VCaP (cell line): ENCODE measurements around the gene PCNX1.

Source experiments
- H3K27ac ChIP-seq: fragments of 450-650 bp; 2 replicates; pipeline ENCODE4 v1.5.1; 2017
- TF ChIP-seq, protein P1 (sequence below): fragments of 450-650 bp; conservative IDR thresholded peaks from 2 replicates; pipeline ENCODE4 v1.5.1; 2017; ENCODE audit warnings: mild to moderate bottlenecking, moderate library complexity

PCNX1 gene

DNA sequence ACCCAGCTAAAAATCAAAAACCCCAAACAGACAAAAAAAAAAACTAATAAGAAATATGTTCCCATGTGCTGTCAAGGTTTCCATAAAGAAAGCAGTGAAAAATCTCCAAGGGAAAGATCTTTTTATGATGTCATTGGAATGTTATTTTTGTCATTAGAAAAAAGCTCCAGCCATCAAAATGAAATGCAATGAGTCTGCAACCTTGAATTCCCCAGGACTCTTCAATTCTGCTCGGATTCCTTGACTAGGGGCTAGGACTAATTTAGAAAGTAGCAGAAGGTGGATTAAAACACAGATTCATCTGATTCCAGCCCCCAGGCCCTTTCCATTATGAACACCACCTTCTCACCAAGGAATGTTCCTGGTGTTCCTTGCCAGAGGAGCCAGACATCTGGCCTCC, 6.0 kb upstream of the PCNX1 start:
- H3K27ac ChIP-seq = no peak overlapping the region
- TF ChIP-seq, protein P1, sequence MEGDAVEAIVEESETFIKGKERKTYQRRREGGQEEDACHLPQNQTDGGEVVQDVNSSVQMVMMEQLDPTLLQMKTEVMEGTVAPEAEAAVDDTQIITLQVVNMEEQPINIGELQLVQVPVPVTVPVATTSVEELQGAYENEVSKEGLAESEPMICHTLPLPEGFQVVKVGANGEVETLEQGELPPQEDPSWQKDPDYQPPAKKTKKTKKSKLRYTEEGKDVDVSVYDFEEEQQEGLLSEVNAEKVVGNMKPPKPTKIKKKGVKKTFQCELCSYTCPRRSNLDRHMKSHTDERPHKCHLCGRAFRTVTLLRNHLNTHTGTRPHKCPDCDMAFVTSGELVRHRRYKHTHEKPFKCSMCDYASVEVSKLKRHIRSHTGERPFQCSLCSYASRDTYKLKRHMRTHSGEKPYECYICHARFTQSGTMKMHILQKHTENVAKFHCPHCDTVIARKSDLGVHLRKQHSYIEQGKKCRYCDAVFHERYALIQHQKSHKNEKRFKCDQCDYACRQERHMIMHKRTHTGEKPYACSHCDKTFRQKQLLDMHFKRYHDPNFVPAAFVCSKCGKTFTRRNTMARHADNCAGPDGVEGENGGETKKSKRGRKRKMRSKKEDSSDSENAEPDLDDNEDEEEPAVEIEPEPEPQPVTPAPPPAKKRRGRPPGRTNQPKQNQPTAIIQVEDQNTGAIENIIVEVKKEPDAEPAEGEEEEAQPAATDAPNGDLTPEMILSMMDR = no peak

DNA sequence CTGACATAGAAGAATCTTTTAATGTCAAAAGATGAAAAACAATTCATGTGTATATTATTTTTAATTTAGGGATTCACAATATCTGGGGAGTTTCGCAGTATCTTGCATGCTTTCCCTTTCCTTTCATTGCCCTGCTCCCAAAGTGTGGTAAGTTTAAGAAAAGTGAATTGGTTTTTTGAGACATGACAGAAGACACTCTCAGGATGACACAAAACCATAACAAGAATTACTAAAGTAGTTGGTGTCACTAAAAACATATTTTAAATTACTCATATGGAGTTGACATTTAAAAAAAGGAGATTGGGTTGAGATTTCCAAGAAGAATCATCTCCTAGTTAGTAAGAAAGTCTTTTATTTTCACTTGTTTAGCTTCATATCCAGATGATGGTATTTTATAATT, 5.1 kb upstream of the PCNX1 start:
- TF ChIP-seq, protein P1 = no peak
- no peak overlapping the region for H3K27ac ChIP-seq

DNA sequence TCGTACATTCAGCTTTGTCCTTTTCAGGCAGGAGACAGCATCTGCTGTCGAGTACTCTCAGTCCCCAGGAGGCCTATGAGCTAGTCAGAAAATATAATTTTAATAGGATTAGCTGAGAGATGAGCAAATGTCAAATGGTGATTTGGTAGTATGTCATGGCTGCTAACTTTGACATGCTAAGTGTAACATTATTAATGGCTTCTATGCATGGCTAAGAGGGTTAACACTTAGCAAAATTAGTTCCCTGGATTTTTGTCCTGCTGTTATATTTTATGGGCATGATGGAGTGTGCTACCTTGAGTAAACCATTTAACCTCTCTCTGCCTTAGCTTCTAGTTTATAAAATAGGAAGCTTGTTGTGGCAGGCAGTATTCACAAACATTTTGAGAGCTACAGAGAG, 2.9 kb upstream of the PCNX1 start:
- no peak overlapping the region for H3K27ac ChIP-seq
- TF ChIP-seq, protein P1 = no peak

DNA sequence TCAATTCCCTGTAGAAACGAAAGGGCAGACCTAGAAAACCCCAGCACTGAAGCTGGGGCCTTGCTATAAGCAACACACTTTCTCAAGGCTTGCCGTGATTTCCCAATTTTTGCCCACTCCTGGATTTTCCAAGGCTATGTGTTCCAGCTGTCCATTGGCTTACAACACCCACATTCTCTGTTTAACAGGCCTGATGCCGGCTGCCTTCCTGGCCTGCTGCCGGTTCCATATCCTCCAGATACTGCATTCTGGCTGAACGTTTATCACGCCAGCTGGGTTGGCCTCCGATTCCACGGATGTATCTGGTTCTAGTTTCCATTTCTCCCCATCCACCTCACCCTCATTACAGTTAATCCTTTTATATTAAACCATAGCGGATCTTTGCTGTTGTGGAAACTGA, 2.0 kb upstream of the PCNX1 start:
- TF ChIP-seq, protein P1 = no peak
- no peak overlapping the region for H3K27ac ChIP-seq

DNA sequence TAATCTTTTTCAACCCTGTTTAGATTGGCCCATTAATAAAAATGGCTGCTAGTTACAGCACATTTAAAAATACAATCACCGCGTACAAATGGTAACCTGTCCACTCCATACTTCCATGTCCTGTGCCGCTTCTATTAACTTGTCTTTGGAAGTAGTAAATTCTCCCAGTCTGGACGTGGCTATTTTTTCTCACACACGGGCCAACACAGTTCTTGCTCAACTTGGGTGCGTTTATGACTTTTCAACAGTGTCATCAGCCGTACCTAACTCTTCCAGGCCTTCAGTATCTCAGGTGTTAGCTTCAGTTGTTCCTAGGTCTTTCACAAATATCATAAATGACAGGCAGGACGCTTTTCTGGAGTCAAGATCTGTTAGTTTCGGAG, 475 bp upstream of the PCNX1 start:
- TF ChIP-seq, protein P1 = no peak
- peak overlapping the region; percentile 87 for H3K27ac ChIP-seq

DNA sequence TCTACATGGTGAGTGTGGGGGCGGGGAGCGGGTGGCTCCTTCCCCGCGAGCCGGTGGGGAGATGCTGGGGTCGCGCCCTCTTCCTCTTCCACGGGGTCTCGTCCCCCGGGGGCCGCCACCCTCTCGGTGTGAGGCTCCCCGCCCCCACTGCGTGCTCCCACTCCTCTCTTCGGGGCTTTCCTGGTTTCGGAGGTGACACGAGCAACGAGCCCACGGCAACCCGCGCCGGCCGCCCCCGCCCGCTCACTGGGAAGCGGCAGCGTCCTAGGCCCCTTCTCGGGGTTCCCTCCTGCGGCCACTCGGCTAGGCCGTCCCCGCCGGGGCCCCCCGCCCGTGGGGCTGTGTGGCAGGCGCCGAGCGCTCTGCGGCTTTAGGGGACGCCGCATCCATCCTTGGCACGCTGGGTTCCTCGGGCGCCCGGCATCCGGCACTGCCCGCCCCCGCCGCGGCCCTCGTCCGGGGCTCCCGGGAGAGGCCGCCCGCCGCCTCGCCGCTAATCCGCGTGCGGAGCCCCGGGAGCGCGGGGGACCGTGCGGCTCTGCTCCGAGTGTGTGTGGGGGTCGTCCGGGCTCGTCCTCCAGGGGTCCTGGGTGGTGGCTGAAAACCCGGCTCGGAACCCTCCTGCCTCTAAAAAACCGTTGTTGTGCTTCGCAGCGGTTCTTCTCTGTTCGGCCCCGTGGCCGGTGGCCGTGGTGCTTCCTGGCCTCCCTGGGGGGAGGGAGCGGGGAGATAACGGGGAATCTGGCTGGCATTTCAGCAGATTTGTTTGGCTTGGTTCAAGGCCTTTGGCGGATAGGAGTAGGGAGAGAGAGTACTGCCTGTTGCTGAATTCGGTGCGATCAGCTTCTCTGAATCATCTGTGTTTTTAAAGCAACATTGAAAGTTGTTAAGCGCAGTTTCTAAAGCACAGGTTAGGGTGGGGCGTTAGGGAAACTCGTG, 1.0 kb downstream of the PCNX1 start:
- TF ChIP-seq, protein P1 = no peak
- peak overlapping the region; percentile 87 for H3K27ac ChIP-seq

DNA sequence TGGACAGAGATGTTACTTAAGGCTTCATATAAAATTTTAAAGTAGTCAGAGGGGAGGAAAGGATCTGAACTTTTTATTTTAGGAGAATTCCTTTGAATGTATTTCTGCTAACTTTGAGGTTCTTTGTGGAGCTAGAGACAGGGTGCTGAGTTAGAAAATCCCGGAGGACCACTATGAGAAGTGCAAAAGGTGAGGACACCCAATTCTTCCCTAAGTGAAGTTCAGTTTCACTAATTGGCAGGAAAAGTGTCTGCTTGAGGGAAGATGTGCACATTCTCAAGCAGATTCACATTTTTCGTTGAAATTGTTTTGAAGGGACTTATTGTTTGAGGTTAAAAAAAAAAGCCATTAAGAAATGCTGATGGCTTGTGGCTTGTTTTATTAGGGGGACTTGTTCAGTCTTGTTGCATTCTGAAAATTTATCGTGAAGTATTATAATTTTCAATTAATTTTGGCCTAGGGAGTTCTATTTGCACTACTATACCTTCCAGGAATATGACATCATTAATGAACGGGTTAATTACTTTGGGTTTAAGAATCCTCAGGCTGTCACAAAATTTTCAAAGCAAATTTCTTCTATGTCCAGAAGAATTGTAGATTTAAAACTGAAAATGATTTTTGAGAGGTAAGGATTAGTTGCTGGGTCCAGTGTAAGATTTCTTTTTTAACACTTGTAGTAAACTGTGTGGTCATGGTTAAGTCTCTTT, 1.8 kb downstream of the PCNX1 start:
- H3K27ac ChIP-seq = peak overlapping the region; percentile 87
- TF ChIP-seq, protein P1 = no peak
